GM20000 (cell line): Measurements from ENCODE around the gene NLGN4X.

Experiments
- DNase-seq: peaks from one replicate; pipeline ENCODE4 v3.0.0; 2012; ENCODE audit warnings: low spot score
- TF ChIP-seq, protein P1 (sequence below): IDR thresholded peaks from 2 replicates; pipeline ENCODE4 v1.5.1; 2012; ENCODE audit warnings: mild to moderate bottlenecking, control low read depth; ENCODE audit errors: extremely low read depth, missing control alignments

The NLGN4X gene

DNA sequence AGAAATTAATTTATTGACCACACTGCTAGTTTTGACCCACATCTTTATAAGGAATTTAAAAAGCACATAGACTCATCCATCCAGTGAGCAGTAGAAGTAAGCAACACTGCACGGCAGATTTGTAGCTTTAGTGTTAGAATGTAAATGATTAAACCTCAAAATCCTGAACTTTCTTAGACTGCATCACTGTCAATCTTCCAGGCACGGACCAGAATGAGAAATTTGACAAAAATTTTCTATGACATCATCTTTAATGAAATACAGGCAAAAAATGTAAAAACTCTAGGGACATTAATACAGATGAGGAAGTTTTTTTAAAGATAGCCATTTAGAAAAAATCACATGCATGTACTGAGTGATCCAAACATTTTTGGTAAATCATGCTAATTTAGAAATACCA, 29.2 kb downstream of the NLGN4X start:
- DNase-seq: no peak
- TF ChIP-seq, protein P1, sequence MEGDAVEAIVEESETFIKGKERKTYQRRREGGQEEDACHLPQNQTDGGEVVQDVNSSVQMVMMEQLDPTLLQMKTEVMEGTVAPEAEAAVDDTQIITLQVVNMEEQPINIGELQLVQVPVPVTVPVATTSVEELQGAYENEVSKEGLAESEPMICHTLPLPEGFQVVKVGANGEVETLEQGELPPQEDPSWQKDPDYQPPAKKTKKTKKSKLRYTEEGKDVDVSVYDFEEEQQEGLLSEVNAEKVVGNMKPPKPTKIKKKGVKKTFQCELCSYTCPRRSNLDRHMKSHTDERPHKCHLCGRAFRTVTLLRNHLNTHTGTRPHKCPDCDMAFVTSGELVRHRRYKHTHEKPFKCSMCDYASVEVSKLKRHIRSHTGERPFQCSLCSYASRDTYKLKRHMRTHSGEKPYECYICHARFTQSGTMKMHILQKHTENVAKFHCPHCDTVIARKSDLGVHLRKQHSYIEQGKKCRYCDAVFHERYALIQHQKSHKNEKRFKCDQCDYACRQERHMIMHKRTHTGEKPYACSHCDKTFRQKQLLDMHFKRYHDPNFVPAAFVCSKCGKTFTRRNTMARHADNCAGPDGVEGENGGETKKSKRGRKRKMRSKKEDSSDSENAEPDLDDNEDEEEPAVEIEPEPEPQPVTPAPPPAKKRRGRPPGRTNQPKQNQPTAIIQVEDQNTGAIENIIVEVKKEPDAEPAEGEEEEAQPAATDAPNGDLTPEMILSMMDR: no peak

DNA sequence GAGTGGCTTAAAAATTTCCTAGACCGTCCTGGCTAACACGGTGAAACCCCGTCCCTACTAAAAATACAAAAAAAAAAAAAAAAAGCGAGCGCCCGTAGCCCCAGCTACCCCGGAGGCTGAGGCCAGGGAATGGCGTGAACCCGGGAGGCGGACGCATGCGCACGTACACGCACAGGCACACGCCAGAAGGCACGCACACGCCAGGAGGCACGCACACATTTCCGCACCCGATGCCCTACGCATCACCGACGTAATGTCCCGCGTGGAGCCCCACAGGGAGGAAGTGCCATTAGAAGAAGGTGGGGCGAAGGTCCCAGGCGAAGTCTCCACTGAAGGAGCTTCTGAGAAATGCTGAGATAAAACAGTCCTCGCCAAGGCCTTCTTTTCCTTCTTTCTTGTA, 41.4 kb downstream of the NLGN4X start:
- TF ChIP-seq, protein P1: no peak
- DNase-seq: no peak

DNA sequence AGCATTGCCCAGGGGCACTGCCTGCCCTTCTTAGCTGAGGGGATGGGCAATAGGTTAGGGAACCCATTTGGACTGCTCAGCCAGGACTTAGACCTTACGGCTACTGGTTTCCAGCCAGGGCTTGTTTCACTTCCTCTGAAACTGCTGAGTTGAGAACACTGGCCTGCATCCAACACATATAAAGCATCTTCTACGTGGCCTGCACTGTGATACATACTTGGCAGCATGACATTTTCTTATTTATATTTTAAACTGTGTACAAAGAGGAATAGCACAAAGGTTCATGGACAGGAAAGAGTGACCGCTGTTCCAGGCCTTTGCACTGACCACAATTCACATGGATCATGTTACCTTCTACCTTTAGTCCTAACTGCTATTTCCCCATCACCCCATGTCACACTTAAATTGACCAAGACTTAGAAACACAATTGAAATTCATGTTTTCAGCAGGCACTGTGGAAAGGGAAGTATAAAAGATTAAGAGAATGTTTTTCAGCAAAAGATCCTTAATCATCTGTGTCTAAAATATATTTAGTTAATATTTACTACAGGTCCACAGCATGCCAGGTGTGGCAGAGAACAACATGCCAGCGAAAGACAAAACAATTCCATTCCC, 43.7 kb downstream of the NLGN4X start:
- DNase-seq: peak; percentile 6
- TF ChIP-seq, protein P1: no peak

DNA sequence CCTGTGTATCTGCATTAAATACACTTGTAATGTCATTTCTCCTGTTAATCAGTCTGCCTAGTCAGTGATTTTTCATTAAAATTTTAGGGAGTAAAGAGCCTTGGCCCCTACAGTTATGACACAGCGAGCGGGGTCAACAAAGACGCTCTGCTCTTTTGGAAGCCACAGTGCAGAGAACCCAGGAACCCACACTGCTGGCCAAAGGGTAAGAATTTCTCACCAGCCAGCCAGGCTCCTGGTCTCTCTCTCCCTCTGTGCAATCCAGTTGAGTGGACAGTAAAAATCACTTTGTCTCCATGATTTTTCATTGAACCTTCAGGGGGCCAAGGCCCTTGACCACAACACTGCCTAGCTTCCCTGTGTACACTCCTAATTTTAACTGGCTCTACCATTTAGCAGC, 52.8 kb downstream of the NLGN4X start:
- TF ChIP-seq, protein P1: no peak
- no peak for DNase-seq

DNA sequence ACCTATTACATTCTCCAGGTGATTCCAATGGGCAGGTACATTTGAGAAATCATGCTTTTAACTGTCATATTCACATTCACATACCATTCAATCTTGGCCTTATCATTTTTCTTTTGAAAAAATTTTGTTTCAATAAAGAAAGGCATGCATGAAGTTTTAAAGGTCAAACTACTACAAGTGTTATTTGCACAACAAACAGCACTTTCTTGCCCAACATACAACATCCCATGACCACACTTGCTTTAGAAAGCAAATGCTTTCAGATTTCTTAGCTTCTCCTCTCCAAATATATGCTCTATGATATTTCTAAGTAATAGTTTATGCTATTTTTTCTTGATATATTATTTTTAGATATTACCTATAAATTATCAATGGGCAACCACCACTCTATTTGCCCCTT, 58.2 kb downstream of the NLGN4X start:
- TF ChIP-seq, protein P1: no peak
- DNase-seq: no peak

DNA sequence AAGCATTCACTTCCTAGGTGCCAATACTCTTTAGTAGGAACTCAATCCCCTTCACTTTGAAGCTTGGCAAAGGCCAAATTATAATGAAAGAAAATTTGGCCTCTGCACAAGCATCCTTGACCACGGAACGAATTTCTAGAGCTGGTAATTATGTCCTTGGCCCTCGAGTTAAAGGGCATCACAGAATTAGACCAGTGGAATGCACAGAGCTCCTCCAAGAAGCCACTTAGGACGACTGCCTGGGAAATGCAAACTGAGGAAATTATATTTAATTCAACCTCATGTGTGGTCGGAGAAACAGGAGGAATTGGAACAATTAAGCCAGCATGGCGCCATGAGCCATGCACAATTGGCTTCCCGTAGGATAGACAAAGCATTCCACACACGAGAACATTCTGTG, 59.3 kb downstream of the NLGN4X start:
- TF ChIP-seq, protein P1: no peak
- DNase-seq: no peak

DNA sequence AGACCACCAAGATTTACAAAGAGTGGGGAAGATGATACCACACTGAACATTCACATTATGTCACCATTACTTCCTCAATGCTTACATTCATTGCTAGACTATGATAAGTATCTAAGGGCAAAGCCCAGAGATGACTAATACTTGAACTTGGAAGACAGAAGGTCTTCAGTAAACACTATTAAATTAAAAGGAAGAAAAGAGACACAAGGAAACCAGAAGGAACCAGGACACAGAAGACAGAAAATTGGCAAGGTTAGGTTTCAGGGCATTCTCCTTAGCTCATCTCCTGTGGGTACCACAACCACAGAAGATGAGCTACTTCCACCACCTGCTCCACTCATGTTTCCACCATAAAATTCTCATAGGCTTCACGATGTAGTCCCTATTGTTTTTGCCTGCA, 64.9 kb downstream of the NLGN4X start:
- DNase-seq: no peak
- TF ChIP-seq, protein P1: no peak
